Heart left ventricle (tissue), 13 donors: Measurements from ENCODE around the gene OVCH1.

ENCODE experiments used
- CTCF ChIP-seq, 12 donors: fragments of 200-600 bp; sonication (generic) in 4 of 12; IDR thresholded peaks; one replicate each; pipeline versions ENCODE4 v1.5.0 to v1.8.0; 2018 to 2022; ENCODE audit warnings: antibody characterized with exemption in 12 of 12, mild to moderate bottlenecking in 5 of 12
- POLR2A ChIP-seq, 2 donors: fragments of 450-650 bp; IDR thresholded peaks; one replicate each; pipeline ENCODE4 v1.6.1; 2017; ENCODE audit warnings: antibody characterized with exemption in 2 of 2, mild to moderate bottlenecking in 2 of 2, moderate library complexity in 2 of 2
- donor health status: ischemic (EF 13 %, LVEDD 7.1; RV severe dilation, severe dysfunction).
- donor health status: DM: no; HTN: yes; CAD: no.
- donor health status: DM: no; HTN: no; CAD: no.
- donor health status: ischemic (EF 25% LVEDD 6.9; RV normal size, moderate dysfunction).
- donor health status: ischemic (EF 25% LVEDD 5.7; RV mildly dilated, moderate dysfunction).
- donor health status: ischemic (EF 35%, LVEDD 5.7; RV mildly dilated, moderate dysfunction).
- donor health status: nonischemic (EF 11% LVEDD 7.7; RV severe dilation, severe dysfunction).
- donor health status: DM: yes; HTN: yes; CAD: no.
- donor health status: PGD.
- donor health status: ischemic (EF 29% LVEDD 5.4; RV normal size, mild dysfunction).
- donor health status: nonischemic (EF 23%, LVEDD 6.1; RV moderate dilation, normal function).

- no peak for TF ChIP-seq CTCF (IDR thresholded peaks at IDR 0.05)
- TF ChIP-seq POLR2A (IDR thresholded peaks at IDR 0.05): no peak
Measured at GRCh38 chr12:29382251-29382650, 115.2 kb downstream of the OVCH1 start.
